Suprapubic skin (tissue), 4 donors: ENCODE results near the gene GNAZ.

Experiments
- CTCF ChIP-seq, 2 donors: fragments of 200-600 bp in 1 of 2; fragments of 450-650 bp in 1 of 2; sonication (generic) in 1 of 2; IDR thresholded peaks; one replicate each; pipeline ENCODE4 v1.5.1; 2016 to 2019; ENCODE audit warnings: antibody characterized with exemption in 2 of 2, mild to moderate bottlenecking in 1 of 2, moderate library complexity in 1 of 2
- POLR2A ChIP-seq, 2 donors: fragments of 450-650 bp; IDR thresholded peaks; one replicate each; pipeline ENCODE4 v1.6.1; 2017; ENCODE audit warnings: antibody characterized with exemption in 2 of 2, mild to moderate bottlenecking in 2 of 2, moderate library complexity in 2 of 2
- POLR2AphosphoS5 ChIP-seq, 3 donors: sonication (generic); formaldehyde crosslinking; IDR thresholded peaks; one replicate each; pipeline ENCODE4 v1.6.1; 2017; ENCODE audit warnings: antibody characterized with exemption in 3 of 3

GRCh38 chr22:23074451-23074850 lies 4.1 kb downstream of the GNAZ start:
- no peak for TF ChIP-seq CTCF (IDR thresholded peaks at IDR 0.05)
- TF ChIP-seq POLR2A (IDR thresholded peaks at IDR 0.05), result no peak
- TF ChIP-seq POLR2AphosphoS5 (IDR thresholded peaks at IDR 0.05), result no peak
